ENCODE measurements around the gene EQTN.

The EQTN gene

GRCh38 chr9:27282269-27282668 lies 14.7 kb downstream of the EQTN start:
- Histone ChIP-seq H3K36me3 (ENCODE audit: control insufficient read depth in 1 of 2, insufficient read depth in 2 of 2, low read depth in 1 of 2, low read length in 2 of 2) (no peaks in the 10 kb centered on the region), H3K4me2 (ENCODE audit: low read length, poor library complexity, severe bottlenecking) (no peak overlapping the region), H3K4ac (ENCODE audit: low read depth in 1 of 2, low read length in 2 of 2) (no peak overlapping the region), H3K27ac (ENCODE audit: low read length, poor library complexity, severe bottlenecking) (no peak overlapping the region), H3K23ac (ENCODE audit: low read length in 2 of 2) (no peak overlapping the region), H2AK5ac (ENCODE audit: low read length, severe bottlenecking) (no peak overlapping the region), H3K27me3 (ENCODE audit: control insufficient read depth in 1 of 2, insufficient read depth in 1 of 2, low read length in 2 of 2) (peaks cover 0 to 15% of the 10 kb centered on the region in 2 experiments), H3K79me1 (replicated peaks; ENCODE audit: low read length, poor library complexity, severe bottlenecking) (no peaks in the 10 kb centered on the region), H4K91ac (ENCODE audit: low read length) (no peak overlapping the region), H3K4me1 (ENCODE audit: control insufficient read depth, insufficient read depth, low read depth, low read length) (no peaks in the 10 kb centered on the region), H2BK5ac (ENCODE audit: low read depth, low read length, poor library complexity, severe bottlenecking) (no peak overlapping the region), H2BK12ac (ENCODE audit: low read length in 2 of 2) (no peak overlapping the region), H3K9ac (ENCODE audit: low read length) (no peak overlapping the region), H2AFZ (ENCODE audit: low read depth, low read length) (no peak overlapping the region), H2BK120ac (ENCODE audit: low read depth, low read length) (no peak overlapping the region), H4K8ac (ENCODE audit: low read length) (no peak overlapping the region), H3K14ac (ENCODE audit: low read length in 2 of 2) (no peak overlapping the region), H3K18ac (ENCODE audit: low read depth in 1 of 2, low read length in 2 of 2) (no peak overlapping the region), H2BK15ac (ENCODE audit: low read depth, poor library complexity, severe bottlenecking) (no peak overlapping the region), H3K9me3 (ENCODE audit: control insufficient read depth, low read length) (no peaks in the 10 kb centered on the region), H3K4me3 (ENCODE audit: insufficient read depth in 1 of 2, low read depth in 1 of 2, low read length in 2 of 2) (no peak overlapping the region)
- WGBS, result 82% methylated on average over 7 of the region's 7 CpGs
- no peak for DNase-seq

DNA sequence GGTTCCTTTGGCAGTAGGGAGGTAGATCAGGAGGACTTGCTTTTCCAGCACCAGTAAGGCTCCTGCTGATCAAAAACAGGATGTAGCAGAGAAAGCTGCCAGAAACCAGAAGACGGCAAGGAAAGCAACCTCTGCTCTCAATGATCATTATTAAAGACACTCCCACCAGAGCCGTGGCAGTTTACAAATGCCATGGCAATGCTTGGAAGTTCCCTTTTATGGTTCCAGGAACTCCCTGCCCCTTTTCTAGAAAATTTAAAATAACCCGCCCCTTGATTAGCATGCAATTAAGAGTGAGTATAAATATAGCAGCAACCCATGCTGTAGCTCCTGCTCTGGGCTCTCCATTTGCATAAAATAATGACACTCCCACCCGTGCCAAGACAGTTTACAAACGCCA lies 16.1 kb downstream of the EQTN start:
- Histone ChIP-seq H4K91ac (ENCODE audit: low read length) (no peak overlapping the region), H3K4ac (ENCODE audit: low read depth in 1 of 2, low read length in 2 of 2) (no peak overlapping the region), H3K23ac (ENCODE audit: low read length in 2 of 2) (no peak overlapping the region), H3K18ac (ENCODE audit: low read depth in 1 of 2, low read length in 2 of 2) (no peak overlapping the region), H2BK15ac (ENCODE audit: low read depth, poor library complexity, severe bottlenecking) (no peak overlapping the region), H3K27me3 (ENCODE audit: control insufficient read depth in 1 of 2, insufficient read depth in 1 of 2, low read length in 2 of 2) (peaks cover 0 to 15% of the 10 kb centered on the region in 2 experiments), H2BK120ac (ENCODE audit: low read depth, low read length) (no peak overlapping the region), H3K9ac (ENCODE audit: low read length) (no peak overlapping the region), H3K79me1 (replicated peaks; ENCODE audit: low read length, poor library complexity, severe bottlenecking) (no peaks in the 10 kb centered on the region), H3K27ac (ENCODE audit: low read length, poor library complexity, severe bottlenecking) (no peak overlapping the region), H2BK12ac (ENCODE audit: low read length in 2 of 2) (no peak overlapping the region), H3K4me3 (ENCODE audit: insufficient read depth in 1 of 2, low read depth in 1 of 2, low read length in 2 of 2) (no peak overlapping the region), H2BK5ac (ENCODE audit: low read depth, low read length, poor library complexity, severe bottlenecking) (no peak overlapping the region), H4K8ac (ENCODE audit: low read length) (no peak overlapping the region), H2AFZ (ENCODE audit: low read depth, low read length) (no peak overlapping the region), H3K4me2 (ENCODE audit: low read length, poor library complexity, severe bottlenecking) (no peak overlapping the region), H3K4me1 (ENCODE audit: control insufficient read depth, insufficient read depth, low read depth, low read length) (no peaks in the 10 kb centered on the region), H2AK5ac (ENCODE audit: low read length, severe bottlenecking) (no peak overlapping the region), H3K9me3 (ENCODE audit: control insufficient read depth, low read length) (no peaks in the 10 kb centered on the region), H3K36me3 (ENCODE audit: control insufficient read depth in 1 of 2, insufficient read depth in 2 of 2, low read depth in 1 of 2, low read length in 2 of 2) (no peaks in the 10 kb centered on the region), H3K14ac (ENCODE audit: low read length in 2 of 2) (no peak overlapping the region)
- no peak for DNase-seq
- WGBS, result 62% methylated on average over 5 of the region's 5 CpGs

DNA sequence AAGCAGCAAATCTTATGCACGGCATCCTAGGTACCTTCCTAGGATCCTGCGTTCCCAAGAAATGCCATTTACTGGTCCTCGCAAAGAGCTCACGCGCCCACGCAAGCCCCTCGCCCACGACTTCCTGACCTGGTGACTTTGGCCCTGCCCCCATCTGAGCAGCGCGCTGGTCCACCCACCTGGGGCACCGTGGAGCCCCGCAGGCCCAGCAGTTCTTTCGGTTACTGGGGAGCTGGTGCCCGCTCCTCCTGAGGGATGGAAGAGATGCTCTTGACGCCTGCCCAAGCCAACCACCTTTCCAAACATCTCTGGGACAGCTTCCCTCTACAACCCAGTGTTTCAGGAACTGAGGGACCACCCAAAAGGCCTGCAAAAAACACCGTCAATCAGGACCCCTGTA lies 16.7 kb downstream of the EQTN start:
- H3K4me3 ChIP-seq (ENCODE audit: insufficient read depth in 1 of 2, low read depth in 1 of 2, low read length in 2 of 2), result no peak overlapping the region
- H3K4me1 ChIP-seq (ENCODE audit: control insufficient read depth, insufficient read depth, low read depth, low read length), result no peaks in the 10 kb centered on the region
- H2BK12ac ChIP-seq (ENCODE audit: low read length in 2 of 2), result no peak overlapping the region
- H3K9ac ChIP-seq (ENCODE audit: low read length), result no peak overlapping the region
- no peak overlapping the region for H3K14ac ChIP-seq (ENCODE audit: low read length in 2 of 2)
- no peak overlapping the region for H3K18ac ChIP-seq (ENCODE audit: low read depth in 1 of 2, low read length in 2 of 2)
- H2BK5ac ChIP-seq (ENCODE audit: low read depth, low read length, poor library complexity, severe bottlenecking), result no peak overlapping the region
- H3K36me3 ChIP-seq (ENCODE audit: control insufficient read depth in 1 of 2, insufficient read depth in 2 of 2, low read depth in 1 of 2, low read length in 2 of 2), result no peaks in the 10 kb centered on the region
- no peak overlapping the region for H3K4me2 ChIP-seq (ENCODE audit: low read length, poor library complexity, severe bottlenecking)
- no peak overlapping the region for H2AK5ac ChIP-seq (ENCODE audit: low read length, severe bottlenecking)
- H3K79me1 ChIP-seq (replicated peaks; ENCODE audit: low read length, poor library complexity, severe bottlenecking), result no peaks in the 10 kb centered on the region
- H3K4ac ChIP-seq (ENCODE audit: low read depth in 1 of 2, low read length in 2 of 2), result peak overlapping the region in 1 of 2 experiments; percentile 13
- WGBS, result 88% methylated on average over 16 of the region's 16 CpGs
- H2BK120ac ChIP-seq (ENCODE audit: low read depth, low read length), result no peak overlapping the region
- no peak for DNase-seq
- H2BK15ac ChIP-seq (ENCODE audit: low read depth, poor library complexity, severe bottlenecking), result no peak overlapping the region
- no peak overlapping the region for H4K8ac ChIP-seq (ENCODE audit: low read length)
- H2AFZ ChIP-seq (ENCODE audit: low read depth, low read length), result no peak overlapping the region
- H3K27ac ChIP-seq (ENCODE audit: low read length, poor library complexity, severe bottlenecking), result no peak overlapping the region
- H3K23ac ChIP-seq (ENCODE audit: low read length in 2 of 2), result no peak overlapping the region
- peaks cover 0 to 15% of the 10 kb centered on the region in 2 experiments for H3K27me3 ChIP-seq (ENCODE audit: control insufficient read depth in 1 of 2, insufficient read depth in 1 of 2, low read length in 2 of 2)
- H4K91ac ChIP-seq (ENCODE audit: low read length), result no peak overlapping the region
- no peaks in the 10 kb centered on the region for H3K9me3 ChIP-seq (ENCODE audit: control insufficient read depth, low read length)

DNA sequence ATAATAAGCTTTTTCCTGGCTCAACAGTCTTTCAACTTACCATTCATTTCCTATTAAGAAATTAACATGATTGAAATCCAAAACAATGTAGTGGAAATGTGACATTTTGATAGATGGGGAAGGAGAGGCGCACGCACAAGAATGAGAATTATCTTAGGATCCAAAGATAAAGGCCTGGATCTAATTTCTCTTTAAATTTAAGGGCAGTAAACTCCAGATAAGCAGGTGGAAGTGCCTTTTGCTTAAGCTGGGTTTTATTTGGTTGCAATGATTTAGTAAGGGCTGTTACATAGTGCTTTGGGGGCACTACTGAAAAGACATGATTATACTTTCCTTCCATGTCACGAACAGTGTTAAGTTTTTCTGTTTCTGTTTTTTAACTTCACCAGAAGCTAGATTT lies 17.3 kb downstream of the EQTN start:
- H3K14ac ChIP-seq (ENCODE audit: low read length in 2 of 2), result no peak overlapping the region
- H3K36me3 ChIP-seq (ENCODE audit: control insufficient read depth in 1 of 2, insufficient read depth in 2 of 2, low read depth in 1 of 2, low read length in 2 of 2), result no peaks in the 10 kb centered on the region
- H4K91ac ChIP-seq (ENCODE audit: low read length), result no peak overlapping the region
- no peak overlapping the region for H2AK5ac ChIP-seq (ENCODE audit: low read length, severe bottlenecking)
- no peak overlapping the region for H2BK12ac ChIP-seq (ENCODE audit: low read length in 2 of 2)
- no peak overlapping the region for H3K23ac ChIP-seq (ENCODE audit: low read length in 2 of 2)
- no peak overlapping the region for H3K9ac ChIP-seq (ENCODE audit: low read length)
- no peak overlapping the region for H3K18ac ChIP-seq (ENCODE audit: low read depth in 1 of 2, low read length in 2 of 2)
- H2BK120ac ChIP-seq (ENCODE audit: low read depth, low read length), result no peak overlapping the region
- no peak for DNase-seq
- WGBS, result 98% methylated on average over 2 of the region's 3 CpGs
- H3K4me2 ChIP-seq (ENCODE audit: low read length, poor library complexity, severe bottlenecking), result no peak overlapping the region
- H3K27me3 ChIP-seq (ENCODE audit: control insufficient read depth in 1 of 2, insufficient read depth in 1 of 2, low read length in 2 of 2), result peaks cover 0 to 15% of the 10 kb centered on the region in 2 experiments
- H3K4ac ChIP-seq (ENCODE audit: low read depth in 1 of 2, low read length in 2 of 2), result no peak overlapping the region
- no peak overlapping the region for H2BK5ac ChIP-seq (ENCODE audit: low read depth, low read length, poor library complexity, severe bottlenecking)
- no peak overlapping the region for H3K4me3 ChIP-seq (ENCODE audit: insufficient read depth in 1 of 2, low read depth in 1 of 2, low read length in 2 of 2)
- H2AFZ ChIP-seq (ENCODE audit: low read depth, low read length), result no peak overlapping the region
- no peaks in the 10 kb centered on the region for H3K4me1 ChIP-seq (ENCODE audit: control insufficient read depth, insufficient read depth, low read depth, low read length)
- H3K27ac ChIP-seq (ENCODE audit: low read length, poor library complexity, severe bottlenecking), result no peak overlapping the region
- no peak overlapping the region for H2BK15ac ChIP-seq (ENCODE audit: low read depth, poor library complexity, severe bottlenecking)
- no peaks in the 10 kb centered on the region for H3K9me3 ChIP-seq (ENCODE audit: control insufficient read depth, low read length)
- no peak overlapping the region for H4K8ac ChIP-seq (ENCODE audit: low read length)
- no peaks in the 10 kb centered on the region for H3K79me1 ChIP-seq (replicated peaks; ENCODE audit: low read length, poor library complexity, severe bottlenecking)

All from mesenchymal stem cell (in vitro differentiated cells and primary cell).